IMR-90 (cell line): ENCODE results near the gene GPC5.

Experiments
- CEBPB ChIP-seq: IDR thresholded peaks from 2 replicates; pipeline ENCODE4 v1.6.1; 2012; ENCODE audit warnings: low read depth, low read length, improper control_type of control experiment
- TF ChIP-seq, protein P1 (sequence below): conservative IDR thresholded peaks from 2 replicates; pipeline ENCODE4 v1.5.1; 2012; ENCODE audit warnings: mild to moderate bottlenecking, low read depth, low read length, improper control_type of control experiment

DNA sequence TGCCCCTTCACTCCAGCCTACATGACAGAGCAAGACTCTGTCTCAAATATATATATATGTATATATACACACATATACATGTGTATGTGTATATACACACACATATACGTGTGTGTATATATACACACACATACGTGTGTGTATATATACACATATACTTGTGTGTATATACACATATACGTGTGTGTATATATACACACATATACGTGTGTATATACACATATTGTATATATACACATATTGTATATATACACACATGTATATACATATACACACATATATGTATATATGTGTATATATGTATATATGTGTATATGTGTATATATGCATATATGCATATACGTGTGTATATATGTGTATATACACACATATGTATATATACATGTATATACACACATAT lies 173.3 kb downstream of the GPC5 start:
- TF ChIP-seq CEBPB = no peak
- TF ChIP-seq, protein P1, sequence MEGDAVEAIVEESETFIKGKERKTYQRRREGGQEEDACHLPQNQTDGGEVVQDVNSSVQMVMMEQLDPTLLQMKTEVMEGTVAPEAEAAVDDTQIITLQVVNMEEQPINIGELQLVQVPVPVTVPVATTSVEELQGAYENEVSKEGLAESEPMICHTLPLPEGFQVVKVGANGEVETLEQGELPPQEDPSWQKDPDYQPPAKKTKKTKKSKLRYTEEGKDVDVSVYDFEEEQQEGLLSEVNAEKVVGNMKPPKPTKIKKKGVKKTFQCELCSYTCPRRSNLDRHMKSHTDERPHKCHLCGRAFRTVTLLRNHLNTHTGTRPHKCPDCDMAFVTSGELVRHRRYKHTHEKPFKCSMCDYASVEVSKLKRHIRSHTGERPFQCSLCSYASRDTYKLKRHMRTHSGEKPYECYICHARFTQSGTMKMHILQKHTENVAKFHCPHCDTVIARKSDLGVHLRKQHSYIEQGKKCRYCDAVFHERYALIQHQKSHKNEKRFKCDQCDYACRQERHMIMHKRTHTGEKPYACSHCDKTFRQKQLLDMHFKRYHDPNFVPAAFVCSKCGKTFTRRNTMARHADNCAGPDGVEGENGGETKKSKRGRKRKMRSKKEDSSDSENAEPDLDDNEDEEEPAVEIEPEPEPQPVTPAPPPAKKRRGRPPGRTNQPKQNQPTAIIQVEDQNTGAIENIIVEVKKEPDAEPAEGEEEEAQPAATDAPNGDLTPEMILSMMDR = no peak
